ENCODE measurements around the gene CMTM8. TPM values are rescaled to one million over a fixed set of nuclear protein-coding genes. Genes with fewer than 3 reads are reported as not detected.

The CMTM8 gene
- total and polyA plus RNA-seq, 2 of the 8 experiments (the other 6 are each of a cell fraction or from before 2014, with no cell fraction given): 10.5 to 22.4 TPM

GRCh38 chr3:32401126-32401525 lies 162.6 kb downstream of the CMTM8 start:
- H3K14ac ChIP-seq (ENCODE audit: insufficient read length): no peak overlapping the region
- H3K4me2 ChIP-seq (ENCODE audit: insufficient read depth in 1 of 2, low read depth in 2 of 2, low read length in 2 of 2): peak overlapping the region; percentile 59 to 65
- WGBS, 2 experiments (ENCODE audit: extremely low coverage in 1 of 2, insufficient coverage in 1 of 2, insufficient read length in 1 of 2, insufficient replicate concordance in 2 of 2, low coverage in 1 of 2, low lambda C conversion rate in 2 of 2, missing lambda C conversion rate in 1 of 2): 26% methylated on average over 11 of the region's 11 CpGs; no CpG with 5 or more reads in 1 of the 2 experiments
- H2BK15ac ChIP-seq (ENCODE audit: low read length): no peak overlapping the region
- H3K36me3 ChIP-seq (ENCODE audit: control insufficient read depth in 2 of 4, insufficient read depth in 4 of 4, low read length in 3 of 4): no peaks in the 10 kb centered on the region; a peak in 1 of 8 replicates
- H2BK20ac ChIP-seq (ENCODE audit: low read length): no peak overlapping the region
- H3K18ac ChIP-seq (ENCODE audit: extremely low read depth, low read length): no peak overlapping the region; the same call in 1 of the 2 replicates
- H4K20me1 ChIP-seq (replicated peaks in 1 of 2; ENCODE audit: control insufficient read depth in 1 of 2, insufficient read depth in 2 of 2, low read length in 2 of 2): peaks cover 0 to 2% of the 10 kb centered on the region in 2 experiments
- H4K8ac ChIP-seq (ENCODE audit: extremely low read depth, insufficient read depth, low read length): peak overlapping the region; percentile 97; the same call in 1 of the 2 replicates
- FAIRE-seq (no peak), DNase-seq (ENCODE audit: low read depth in 1 of 2, low spot score in 2 of 2) (no peak)
- 0 out of 2 replicates have a peak overlapping the region, but pooled peaks have one; percentile 68 for H2BK5ac ChIP-seq (ENCODE audit: low read depth, low read length)
- ChIA-PET POLR2A (ENCODE audit: partially characterized antibody) (interaction anchor here (0.6 to 1.9 kb wide), 5 partner anchors 9 to 57 kb away, joined by 3 to 5 read pairs (median 3); partner anchors contain the start of gene CMTM7), CTCF (ENCODE audit: partially characterized antibody) (interaction anchor here (0.6 to 12.8 kb wide), 8 partner anchors 11 to 609 kb away, joined by 3 to 121 read pairs (median 5); no protein-coding TSS in a partner anchor)
- no peaks in the 10 kb centered on the region for H3K9me3 ChIP-seq (ENCODE audit: insufficient read depth in 2 of 2, low read depth in 1 of 2, low read length in 1 of 2)
- peaks cover 0 to 5% (median 2%) of the 10 kb centered on the region in 4 experiments; a peak in 5 of 7 replicates for H3K4me1 ChIP-seq (replicated peaks in 1 of 4; ENCODE audit: control insufficient read depth in 3 of 4, insufficient read depth in 4 of 4, low read length in 3 of 4)
- H3K9ac ChIP-seq (replicated peaks in 1 of 4; ENCODE audit: extremely low read depth in 1 of 4, low read depth in 3 of 4, low read length in 3 of 4): peak overlapping the region in 2 of 4 experiments; percentile 61 to 63; a peak in 4 of 7 replicates
- peak overlapping the region; percentile 48 for H2BK120ac ChIP-seq (replicated peaks; ENCODE audit: low read depth, low read length)
- H3K4ac ChIP-seq (replicated peaks; ENCODE audit: insufficient read length, low read depth, low read length): no peak overlapping the region
- peak overlapping the region; percentile 49; the same call in 1 of the 2 replicates for H3K27ac ChIP-seq (ENCODE audit: low read depth, low read length)
- H2AK5ac ChIP-seq (ENCODE audit: low read depth, low read length): no peak overlapping the region
- H3K79me2 ChIP-seq (ENCODE audit: control insufficient read depth in 1 of 2, insufficient read depth in 2 of 2, low read length in 2 of 2): peaks cover 0 to 31% of the 10 kb centered on the region in 2 experiments; a peak in 3 of 4 replicates
- no peak overlapping the region for H2BK12ac ChIP-seq (ENCODE audit: low read depth, low read length)
- H3K56ac ChIP-seq (replicated peaks; ENCODE audit: insufficient read length, low read depth, low read length): no peak overlapping the region
- H2AFZ ChIP-seq (ENCODE audit: low read length): peak overlapping the region; percentile 29; the same call in 1 of the 2 replicates
- H3K27me3 ChIP-seq (replicated peaks in 1 of 4; ENCODE audit: control insufficient read depth in 3 of 4, extremely low read depth in 1 of 4, insufficient read depth in 3 of 4, low read length in 3 of 4): no peaks in the 10 kb centered on the region
- H3K4me3 ChIP-seq (ENCODE audit: extremely low read depth in 1 of 4, insufficient read depth in 2 of 4, low read depth in 3 of 4, low read length in 4 of 4): peak overlapping the region; percentile 19 to 51 (median 34)
- H4K5ac ChIP-seq (ENCODE audit: insufficient read length, low read depth, low read length): peak overlapping the region; percentile 72
- peak overlapping the region; percentile 58 for H4K91ac ChIP-seq (replicated peaks; ENCODE audit: insufficient read length, low read length)
- H3K79me1 ChIP-seq (ENCODE audit: low read depth, low read length): peaks cover 4% of the 10 kb centered on the region; the same call in 1 of the 2 replicates
- H3K23me2 ChIP-seq (ENCODE audit: low read depth, low read length): no peaks in the 10 kb centered on the region; the same call in 1 of the 2 replicates
- no peak overlapping the region for H3K23ac ChIP-seq (ENCODE audit: insufficient read length)
- no peak for TF ChIP-seq CHD2 (IDR thresholded peaks at IDR 0.05; ENCODE audit: low read length)
- TF ChIP-seq JUND (IDR thresholded peaks at IDR 0.05; ENCODE audit: low read length): no peak
- TF ChIP-seq SRF (IDR thresholded peaks at IDR 0.05; ENCODE audit: low read depth, low read length): no peak
- TF ChIP-seq TAF1 (IDR thresholded peaks at IDR 0.05; ENCODE audit: low read depth, low read length): no peak; the same call in 1 of the 2 replicates
- TF ChIP-seq YY1 (IDR thresholded peaks at IDR 0.05; ENCODE audit: low read depth, low read length): no peak
- no peak for TF ChIP-seq E2F6 (IDR thresholded peaks at IDR 0.05)
